Tibial nerve (tissue), 4 donors: ENCODE measurements around the gene AOPEP.

Experiments
- CTCF ChIP-seq, 5 experiments: fragments of 200-600 bp in 3 of 5; fragments of 450-650 bp in 2 of 5; sonication (generic) in 3 of 5; IDR thresholded peaks; one replicate each; pipeline ENCODE4 v1.5.1; 2016 to 2019; ENCODE audit warnings: antibody characterized with exemption in 5 of 5, mild to moderate bottlenecking in 3 of 5, moderate library complexity in 2 of 5
- EP300 ChIP-seq, 2 donors: sonication (generic); formaldehyde crosslinking; IDR thresholded peaks; one replicate each; pipeline ENCODE4 v1.6.1; 2017; ENCODE audit warnings: antibody characterized with exemption in 2 of 2, mild to moderate bottlenecking in 1 of 2
- POLR2A ChIP-seq, 2 donors: fragments of 450-650 bp; IDR thresholded peaks; one replicate each; pipeline ENCODE4 v1.6.1; 2017; ENCODE audit warnings: antibody characterized with exemption in 2 of 2, mild to moderate bottlenecking in 2 of 2, moderate library complexity in 2 of 2

DNA sequence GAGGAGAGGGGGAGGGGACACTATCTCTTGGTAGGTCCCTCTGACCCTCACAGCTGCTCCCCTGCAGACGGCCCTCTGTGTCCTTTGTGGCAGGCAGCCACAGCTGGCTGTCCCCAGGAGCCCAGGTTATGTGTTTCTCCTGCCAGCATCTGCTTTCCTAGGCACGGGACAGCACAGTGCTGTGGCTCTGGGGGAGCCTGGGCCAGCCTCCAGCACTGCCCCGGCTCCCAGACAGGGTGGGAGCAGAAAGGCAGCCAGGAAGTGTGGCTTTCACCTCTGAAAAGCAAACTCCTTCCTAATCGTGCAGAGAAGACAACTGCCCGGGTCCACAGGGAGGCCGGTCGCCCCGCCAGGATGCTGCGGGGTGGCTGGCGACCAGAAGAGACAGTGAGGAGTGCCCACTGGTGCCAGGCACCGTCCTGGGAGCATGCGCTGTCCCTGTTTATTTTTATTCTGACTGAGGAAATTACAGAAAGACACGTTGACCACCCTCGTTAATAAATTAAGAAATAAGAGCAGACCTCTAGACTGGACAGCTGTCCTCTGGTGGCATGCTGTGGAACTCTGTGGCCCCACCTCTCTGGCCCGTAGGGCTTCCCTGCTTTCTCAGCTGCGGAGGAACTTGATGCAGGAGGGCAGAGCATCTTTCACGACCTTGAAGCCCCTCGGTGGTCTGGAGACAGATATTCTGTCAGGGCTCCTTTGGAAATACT, 350.7 kb downstream of the AOPEP start:
- peak in 2 of 5 experiments; percentile 17 to 29 for TF ChIP-seq CTCF (IDR thresholded peaks at IDR 0.05)
- no peak for TF ChIP-seq EP300 (IDR thresholded peaks at IDR 0.05)
- no peak for TF ChIP-seq POLR2A (IDR thresholded peaks at IDR 0.05)
